GM12874 (cell line): ENCODE results near the gene IFITM5.

Source experiments
- CTCF ChIP-seq: IDR thresholded peaks from 2 replicates; pipeline ENCODE4 v1.5.1; 2011; ENCODE audit warnings: low read depth, mild to moderate bottlenecking, control low read depth, low read length, moderate library complexity; ENCODE audit not compliant: insufficient read depth

IFITM5 gene

GRCh38 chr11:285894-286220 is 13.5 kb downstream of the IFITM5 start:
- no peak for TF ChIP-seq CTCF

DNA sequence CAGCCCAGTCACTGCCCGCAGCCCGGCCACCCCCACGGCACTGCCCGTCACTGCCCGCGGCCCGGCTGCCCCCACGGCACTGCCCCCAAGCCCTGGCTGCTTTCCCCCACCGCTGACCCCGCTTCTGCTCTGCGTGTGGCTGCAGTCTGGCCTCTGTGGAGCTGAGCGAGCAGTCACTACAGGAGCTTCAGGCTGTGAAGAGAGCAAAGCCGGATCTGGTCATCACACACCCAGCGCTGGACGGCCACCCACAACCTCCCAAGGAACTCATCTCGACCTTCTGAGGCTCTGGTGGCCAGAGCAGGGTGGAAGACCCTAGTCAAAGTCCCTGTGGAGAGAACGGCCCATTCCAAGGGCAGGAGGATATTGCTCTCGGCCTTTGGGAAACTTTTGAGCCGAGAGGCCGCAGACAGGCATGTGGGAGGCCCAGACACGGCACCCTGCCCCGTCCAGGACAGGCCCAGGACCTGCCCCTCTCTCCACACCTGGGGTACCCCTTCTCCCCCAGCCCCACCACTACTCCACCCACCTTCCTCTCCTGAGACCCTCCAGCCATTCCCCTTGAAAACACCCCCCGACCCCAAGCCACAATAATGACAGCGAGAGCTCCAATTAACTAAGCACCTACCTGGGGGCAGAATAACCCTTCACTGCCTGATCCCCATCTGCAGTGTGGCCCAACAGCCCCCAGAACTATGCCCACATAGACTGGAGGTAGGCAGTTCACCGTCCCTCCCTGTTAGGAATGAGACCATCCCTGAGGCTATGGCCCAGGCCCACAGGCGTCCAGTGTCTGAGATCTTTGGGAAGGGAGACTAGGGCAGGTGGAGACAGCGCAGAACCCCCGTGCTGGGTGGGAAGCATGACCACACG is 14.1 kb downstream of the IFITM5 start:
- TF ChIP-seq CTCF, result no peak

DNA sequence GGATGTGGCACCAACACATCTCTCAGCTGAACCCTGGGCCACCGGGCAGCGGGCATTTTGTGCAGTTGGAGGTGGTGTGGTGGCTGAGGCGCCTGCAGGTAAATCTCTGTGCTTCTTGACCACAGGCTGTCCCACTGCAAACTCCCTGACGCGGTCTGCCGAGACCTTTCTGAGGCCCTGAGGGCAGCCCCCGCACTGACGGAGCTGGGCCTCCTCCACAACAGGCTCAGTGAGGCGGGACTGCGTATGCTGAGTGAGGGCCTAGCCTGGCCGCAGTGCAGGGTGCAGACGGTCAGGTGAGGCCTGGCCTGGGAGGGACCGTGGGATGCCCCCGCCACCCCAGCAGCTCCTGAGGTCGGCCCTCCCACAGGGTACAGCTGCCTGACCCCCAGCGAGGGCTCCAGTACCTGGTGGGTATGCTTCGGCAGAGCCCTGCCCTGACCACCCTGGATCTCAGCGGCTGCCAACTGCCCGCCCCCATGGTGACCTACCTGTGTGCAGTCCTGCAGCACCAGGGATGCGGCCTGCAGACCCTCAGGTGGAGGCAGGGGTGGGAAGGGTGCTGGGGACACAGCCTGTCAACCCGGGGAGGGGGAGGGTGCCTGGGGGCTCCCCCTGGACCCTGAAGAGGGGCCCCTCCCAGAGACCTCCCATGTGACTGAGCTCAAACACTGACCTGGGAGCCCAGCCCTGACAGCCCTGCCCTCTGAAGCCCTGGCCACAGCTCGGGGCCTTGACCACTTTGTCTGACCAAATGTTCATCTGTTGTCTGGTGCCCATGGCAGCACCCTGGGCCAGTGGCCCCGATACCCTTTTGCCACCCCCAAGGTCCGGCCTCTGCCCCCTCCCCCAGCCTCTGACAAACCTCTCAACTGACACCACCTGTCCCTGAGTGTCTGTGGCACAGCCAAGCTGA is 15.0 kb downstream of the IFITM5 start:
- no peak for TF ChIP-seq CTCF

- TF ChIP-seq CTCF, result no peak
Measured at GRCh38 chr11:283405-284104, 15.8 kb downstream of the IFITM5 start.

DNA sequence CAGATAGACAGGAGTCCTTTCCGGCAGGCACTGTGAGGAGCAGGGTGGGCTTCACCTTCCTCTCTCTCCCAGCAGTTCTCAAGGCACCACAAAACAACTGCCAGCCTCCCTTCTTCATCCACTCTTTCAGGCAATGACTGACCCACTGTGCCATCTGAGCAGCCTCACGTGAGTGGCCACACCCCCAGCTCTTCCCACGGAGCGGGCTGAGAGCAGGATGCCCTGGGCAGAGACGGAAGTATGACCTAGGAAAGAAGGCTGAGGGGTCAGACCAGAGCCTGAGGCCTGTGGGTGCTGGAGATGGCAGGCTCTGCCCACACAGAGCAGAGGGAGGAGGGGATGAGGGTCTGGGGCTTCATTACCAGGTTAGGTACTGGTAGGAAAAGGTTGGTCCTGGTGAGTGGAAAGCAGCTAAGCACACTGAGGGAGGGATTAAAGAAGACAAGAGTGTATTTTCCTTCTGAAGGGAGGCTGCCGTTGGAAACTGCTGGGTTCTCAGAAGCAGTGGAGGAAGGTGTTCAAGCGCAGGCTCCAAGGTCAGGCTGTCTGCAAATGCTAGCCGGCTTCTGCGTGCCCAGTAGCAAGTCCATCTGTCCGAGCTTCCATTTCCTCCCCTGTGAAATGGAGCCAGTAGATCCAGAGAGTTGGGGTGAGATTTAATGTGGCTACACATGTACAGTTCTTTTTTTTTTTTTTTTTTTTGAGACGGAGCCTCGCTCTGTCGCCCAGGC is 16.5 kb downstream of the IFITM5 start:
- no peak for TF ChIP-seq CTCF

DNA sequence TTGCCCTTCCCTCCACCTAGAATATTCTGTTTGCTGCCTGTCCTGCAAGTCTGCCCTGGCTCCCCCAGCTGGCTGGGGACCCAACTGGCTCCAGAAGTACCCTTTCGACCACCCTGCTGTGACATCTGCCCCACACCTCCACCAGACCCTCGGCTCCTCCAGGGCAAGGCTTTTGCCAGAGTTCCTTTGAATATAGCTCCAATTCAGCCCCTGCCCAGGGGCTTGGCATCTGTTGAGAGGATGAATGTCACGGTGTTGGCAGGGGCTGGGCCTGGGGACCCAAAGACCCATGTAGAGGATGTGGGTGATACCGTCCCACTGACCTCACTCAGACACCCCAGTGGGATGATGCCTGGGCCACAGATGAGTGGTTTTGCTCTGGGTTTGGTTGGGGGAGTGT is 17.2 kb downstream of the IFITM5 start:
- TF ChIP-seq CTCF, result no peak
